BE2C (cell line): Measurements from ENCODE around the gene SCAMP4.

Source experiments
- DNase-seq: peaks from one replicate; pipeline ENCODE4 v3.0.0-alpha.2; 2020
- H3K27me3 ChIP-seq: fragments of 250-450 bp; sonication (Bioruptor Pico); 2 replicates; pipeline ENCODE4 v1.5.1; 2020; ENCODE audit warnings: mild to moderate bottlenecking
- H3K36me3 ChIP-seq: fragments of 250-450 bp; sonication (Bioruptor Pico); 2 replicates; pipeline ENCODE4 v1.5.1; 2020; ENCODE audit warnings: mild to moderate bottlenecking
- H3K4me1 ChIP-seq: fragments of 250-450 bp; sonication (Bioruptor Pico); 2 replicates; pipeline ENCODE4 v1.5.1; 2020
- H3K4me3 ChIP-seq: 2 replicates; pipeline ENCODE4 v1.5.1; 2011; ENCODE audit warnings: low read depth, low read length
- H3K9me3 ChIP-seq: fragments of 250-450 bp; sonication (Bioruptor Pico); 2 replicates; pipeline ENCODE4 v1.5.1; 2020
- CTCF ChIP-seq: IDR thresholded peaks from 2 replicates; pipeline ENCODE4 v1.5.1; 2012; ENCODE audit warnings: mild to moderate bottlenecking, low read depth, low read length

SCAMP4 gene

GRCh38 chr19:1938071-1938470, 32.9 kb downstream of the SCAMP4 start:
- no peaks in the 10 kb centered on the region for H3K9me3 ChIP-seq
- no peak overlapping the region for H3K4me3 ChIP-seq
- no peaks in the 10 kb centered on the region for H3K4me1 ChIP-seq
- TF ChIP-seq CTCF: no peak
- no peaks in the 10 kb centered on the region for H3K36me3 ChIP-seq
- no peaks in the 10 kb centered on the region for H3K27me3 ChIP-seq
- no peak for DNase-seq

GRCh38 chr19:1941146-1942077, 36.2 kb downstream of the SCAMP4 start, which contains the start of gene CSNK1G2:
Gene CSNK1G2, plus strand, starts transcription at chr19:1941172. Its CDS starts 28,601 bp downstream, at chr19:1969773.
- no peaks in the 10 kb centered on the region for H3K9me3 ChIP-seq
- no peak for DNase-seq
- H3K36me3 ChIP-seq: no peaks in the 10 kb centered on the region; the same call in 1 of the 2 replicates
- no peaks in the 10 kb centered on the region for H3K27me3 ChIP-seq
- TF ChIP-seq CTCF: no peak
- H3K4me1 ChIP-seq: 0 out of 2 replicates have a peak, but pooled peaks cover 2% of the 10 kb centered on the region
- H3K4me3 ChIP-seq: peak within 1 kb of the TSS; percentile 90

GRCh38 chr19:1942078-1942933, 37.1 kb downstream of the SCAMP4 start:
- H3K27me3 ChIP-seq: no peaks in the 10 kb centered on the region
- H3K4me1 ChIP-seq: 0 out of 2 replicates have a peak, but pooled peaks cover 2% of the 10 kb centered on the region
- peak overlapping the region; percentile 90 for H3K4me3 ChIP-seq
- no peaks in the 10 kb centered on the region for H3K9me3 ChIP-seq
- peak; percentile 82 for DNase-seq
- peaks cover 5% of the 10 kb centered on the region; the same call in 1 of the 2 replicates for H3K36me3 ChIP-seq
- TF ChIP-seq CTCF: no peak

GRCh38 chr19:1942934-1943555, 37.8 kb downstream of the SCAMP4 start:
- Histone ChIP-seq H3K36me3 (peaks cover 5% of the 10 kb centered on the region; the same call in 1 of the 2 replicates), H3K4me3 (peak overlapping the region; percentile 90), H3K27me3 (no peaks in the 10 kb centered on the region), H3K9me3 (no peaks in the 10 kb centered on the region), H3K4me1 (0 out of 2 replicates have a peak, but pooled peaks cover 2% of the 10 kb centered on the region)
- TF ChIP-seq CTCF: no peak
- DNase-seq: no peak

- no peak for TF ChIP-seq CTCF
- H3K4me3 ChIP-seq: no peak overlapping the region
- no peaks in the 10 kb centered on the region for H3K27me3 ChIP-seq
- 0 out of 2 replicates have a peak, but pooled peaks cover 2% of the 10 kb centered on the region for H3K4me1 ChIP-seq
- peaks cover 5% of the 10 kb centered on the region; the same call in 1 of the 2 replicates for H3K36me3 ChIP-seq
- DNase-seq: no peak
- no peaks in the 10 kb centered on the region for H3K9me3 ChIP-seq
Observed at GRCh38 chr19:1943661-1944087, 38.5 kb downstream of the SCAMP4 start.
